ENCODE data around the gene TOM1L2.
"Not testable (repeated sequence)": the region's sequence is repeated elsewhere in the genome, so short reads cannot be mapped to it uniquely, and the experiment has no call there.

Gene TOM1L2

DNA sequence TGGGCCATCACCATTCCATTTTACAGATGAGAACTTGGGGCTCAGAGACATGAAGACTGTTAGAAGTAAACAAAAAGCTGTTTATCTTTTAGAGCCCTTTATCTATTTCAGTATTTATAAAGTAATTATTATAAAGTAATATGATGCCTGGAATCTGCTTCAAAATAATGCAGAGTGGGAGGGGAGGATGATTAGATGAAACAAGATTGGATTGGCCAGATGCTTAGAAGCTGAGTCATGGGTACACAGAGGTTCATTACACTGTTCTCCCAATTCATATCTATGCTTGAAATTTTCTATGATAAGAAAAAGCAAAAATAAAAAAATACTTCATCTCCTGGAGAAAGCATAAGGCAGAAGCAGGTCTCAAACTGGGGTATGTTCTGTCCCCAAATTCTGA, 29.4 kb downstream of the TOM1L2 start:
- DNase-seq = no peak

DNA sequence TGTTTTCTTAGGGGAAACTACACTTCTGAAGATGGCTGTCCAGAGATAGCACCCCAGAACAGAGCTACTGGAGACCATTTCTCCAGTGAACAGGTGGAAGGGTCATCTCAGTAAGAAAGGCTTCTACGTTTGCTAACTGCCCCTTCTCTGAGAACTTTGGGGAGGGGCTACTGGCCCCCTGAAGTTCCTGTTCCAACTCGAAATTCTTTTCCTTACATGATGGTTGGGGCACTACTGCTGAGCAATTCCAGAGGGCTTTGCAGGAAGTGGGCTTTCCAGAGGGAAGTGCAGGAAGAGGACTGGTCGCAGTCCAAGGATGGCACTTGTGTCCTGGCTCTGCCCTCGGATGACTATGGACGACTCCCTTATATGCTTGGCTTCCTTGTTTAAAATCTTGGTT, 31.2 kb downstream of the TOM1L2 start:
- DNase-seq = no peak

DNA sequence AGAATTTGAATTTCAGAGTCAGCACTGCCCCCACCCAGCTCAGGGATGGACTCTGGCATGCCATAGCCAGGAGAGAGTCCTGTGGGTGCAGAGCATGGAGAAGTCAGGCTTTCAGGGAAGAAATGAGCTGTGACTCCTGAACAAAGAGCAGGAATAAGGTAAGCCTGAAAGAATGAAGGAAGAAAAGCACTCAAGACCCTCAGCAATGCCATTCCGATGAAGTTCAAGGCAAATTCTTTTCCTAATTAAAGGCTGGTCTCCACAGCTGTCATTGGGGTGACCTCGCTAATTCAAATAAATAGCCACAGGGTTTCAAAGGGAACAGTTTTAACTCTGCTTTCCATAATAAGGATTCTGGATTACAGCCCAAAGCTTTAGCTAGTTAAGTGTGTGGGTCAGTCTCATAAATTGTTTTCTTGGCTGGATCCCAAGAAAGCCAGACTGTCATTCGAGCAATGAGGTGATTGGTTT, 31.7 kb downstream of the TOM1L2 start:
- no peak for DNase-seq

DNA sequence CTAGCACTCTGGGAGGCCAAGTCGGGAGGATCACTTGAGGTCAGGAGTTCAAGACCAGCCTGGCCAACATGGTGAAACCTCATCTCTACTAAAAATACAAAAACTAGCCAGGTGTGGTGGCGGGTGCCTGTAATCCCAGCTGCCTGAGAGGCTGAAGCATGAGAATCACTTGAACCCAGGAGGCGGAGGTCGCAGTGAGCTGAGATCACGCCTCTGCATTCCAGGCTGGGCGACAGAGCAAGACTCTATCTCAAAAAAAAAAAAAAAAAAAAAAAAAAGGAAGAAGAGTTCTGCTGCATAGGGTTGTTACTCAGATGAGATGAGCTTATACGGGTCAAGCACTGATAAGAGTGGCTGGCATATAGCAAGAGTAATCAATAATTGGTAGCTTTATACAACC, 32.3 kb downstream of the TOM1L2 start:
- not testable (repeated sequence) for DNase-seq

DNA sequence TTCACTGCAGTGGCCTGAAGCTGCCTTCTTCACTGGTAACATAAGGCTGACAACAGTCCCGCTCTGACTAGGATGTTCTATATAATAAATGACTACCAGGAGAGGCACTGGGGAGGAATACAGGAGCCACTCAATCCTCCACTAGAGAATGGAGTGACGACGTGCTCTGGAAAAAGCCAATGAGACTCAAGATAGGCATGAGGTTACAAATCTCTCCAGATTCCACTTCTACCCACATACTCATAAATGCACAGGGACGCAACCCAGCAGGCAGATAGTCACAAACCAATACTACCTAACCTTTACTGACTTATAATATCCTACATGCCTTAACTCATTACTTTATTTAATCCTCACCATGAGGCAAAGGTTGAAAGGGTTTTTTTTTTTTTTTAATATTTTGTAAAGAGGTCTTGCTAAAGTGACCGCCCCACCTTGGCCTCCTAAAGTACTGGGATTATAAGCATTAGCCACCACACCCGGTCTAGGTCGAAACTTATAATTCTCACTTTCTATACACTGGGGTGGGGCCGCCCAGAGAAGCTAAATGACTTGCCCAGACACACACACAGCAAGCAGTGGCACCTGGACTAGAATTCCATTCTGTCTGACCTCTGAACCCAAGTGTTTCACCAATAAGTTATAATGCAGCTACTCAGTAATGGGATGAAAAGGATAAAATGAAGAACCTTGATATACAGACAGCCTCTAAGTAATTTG, 33.7 kb downstream of the TOM1L2 start:
- DNase-seq = no peak

DNA sequence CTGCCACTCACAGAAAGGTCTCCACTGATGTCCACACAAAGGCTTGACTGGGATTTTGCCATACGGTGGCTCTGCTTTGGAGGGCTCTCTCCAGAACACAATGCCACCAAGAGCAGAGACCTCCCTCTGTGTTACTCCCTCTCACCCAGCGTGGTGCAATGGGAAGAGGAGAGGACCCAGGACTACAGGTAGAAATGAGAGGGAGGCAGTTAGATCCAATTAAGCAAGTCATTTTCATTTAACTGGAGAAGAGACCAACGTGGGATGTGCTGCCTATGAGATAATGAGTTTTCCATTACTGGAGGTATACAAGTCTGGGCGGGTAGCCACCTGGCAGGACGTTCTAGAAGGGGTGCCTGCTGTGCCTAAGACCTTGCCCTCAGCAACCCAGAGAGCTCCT, 34.2 kb downstream of the TOM1L2 start:
- DNase-seq = no peak

DNA sequence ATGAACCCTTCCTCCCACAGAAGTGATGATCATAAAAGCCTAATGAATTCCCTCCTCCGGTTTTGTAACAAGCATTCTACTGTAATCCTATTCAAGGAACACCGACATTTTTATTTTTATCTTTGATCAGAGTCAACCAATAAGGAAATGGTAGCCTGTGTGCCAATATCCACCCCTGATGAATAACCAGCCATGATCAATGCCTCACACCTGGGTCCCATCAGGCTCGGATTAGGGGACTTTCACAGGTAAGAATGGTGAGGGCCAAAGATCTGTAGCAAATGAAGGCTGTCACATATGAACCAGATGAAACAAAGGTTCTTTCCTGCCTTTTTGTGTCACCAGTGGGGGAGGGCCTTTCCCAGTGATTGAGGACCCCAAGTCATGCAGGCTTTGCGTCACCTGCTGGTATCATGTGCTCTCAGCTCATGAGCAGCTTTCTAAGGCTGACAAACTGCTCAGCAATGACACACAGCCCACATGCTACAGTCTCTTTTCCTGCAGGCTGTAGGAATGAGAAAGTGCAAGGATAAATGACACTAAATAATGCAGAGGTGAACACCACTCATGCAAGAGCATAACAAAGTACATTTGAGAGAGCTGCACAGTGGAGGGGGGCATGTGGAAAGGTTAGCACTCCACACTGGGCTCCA, 34.9 kb downstream of the TOM1L2 start:
- no peak for DNase-seq

DNA sequence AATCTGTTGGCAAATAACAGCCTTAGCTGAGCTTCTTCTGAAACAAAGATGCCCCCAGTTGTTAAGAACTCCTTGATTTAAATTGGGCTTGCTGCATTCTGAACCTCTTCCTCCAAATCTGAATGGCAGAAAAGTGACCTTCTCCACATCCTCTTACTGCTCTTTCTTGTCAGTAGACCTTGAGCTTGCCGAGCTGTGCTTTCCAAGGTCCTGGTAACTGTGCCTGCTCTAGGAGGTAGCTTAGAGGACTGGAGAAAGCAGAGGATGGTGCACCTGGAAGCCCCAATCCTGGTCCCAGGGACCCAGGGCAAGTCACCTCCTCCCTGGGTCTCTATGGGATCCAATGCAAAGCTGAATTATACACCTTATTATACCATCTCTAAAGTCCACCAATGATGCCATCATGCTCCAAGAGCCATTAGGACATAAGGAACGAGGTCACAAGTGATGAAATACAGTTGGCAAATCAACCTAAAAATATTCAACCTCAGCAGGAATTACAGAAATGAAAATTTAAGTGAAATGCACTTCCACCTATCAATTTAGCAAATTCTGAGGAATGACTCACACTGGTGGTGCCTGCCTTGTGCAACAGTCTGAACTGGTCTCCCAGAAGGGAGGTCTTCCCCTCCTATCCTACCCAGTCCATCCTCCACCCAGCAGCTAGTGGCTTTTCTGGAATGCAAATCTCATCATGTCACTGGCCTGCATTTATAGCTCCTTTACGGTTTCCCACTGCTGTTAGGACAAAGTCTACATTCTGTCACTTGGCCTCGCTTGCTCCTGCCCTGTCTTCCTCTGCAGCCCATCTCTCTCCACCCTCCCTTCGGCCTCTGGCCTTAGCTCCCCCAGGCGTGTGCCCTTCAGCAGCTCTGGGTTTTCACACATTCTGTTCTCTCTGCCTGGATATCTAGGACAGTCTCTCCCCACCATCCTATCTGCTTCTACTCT, 36.6 kb downstream of the TOM1L2 start:
- DNase-seq = no peak

DNA sequence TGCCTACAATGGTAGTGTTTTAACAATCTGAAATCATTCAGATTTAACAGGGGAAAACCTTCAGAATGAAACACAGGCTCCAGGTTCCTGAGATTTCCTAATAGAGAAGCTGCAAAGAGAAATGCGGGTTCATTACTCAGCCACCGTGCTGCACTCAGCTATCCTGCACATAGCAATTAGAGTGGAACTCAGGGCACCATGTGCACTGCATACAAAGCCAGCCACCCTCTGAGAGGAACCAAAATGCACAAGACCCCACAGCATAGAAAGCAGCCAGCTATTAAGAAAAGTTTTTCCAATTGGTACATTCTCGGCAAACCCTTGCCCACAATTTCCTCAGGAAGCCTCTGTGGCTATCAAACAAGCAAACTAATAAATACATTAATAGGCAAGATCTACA, 37.4 kb downstream of the TOM1L2 start:
- DNase-seq = no peak

DNA sequence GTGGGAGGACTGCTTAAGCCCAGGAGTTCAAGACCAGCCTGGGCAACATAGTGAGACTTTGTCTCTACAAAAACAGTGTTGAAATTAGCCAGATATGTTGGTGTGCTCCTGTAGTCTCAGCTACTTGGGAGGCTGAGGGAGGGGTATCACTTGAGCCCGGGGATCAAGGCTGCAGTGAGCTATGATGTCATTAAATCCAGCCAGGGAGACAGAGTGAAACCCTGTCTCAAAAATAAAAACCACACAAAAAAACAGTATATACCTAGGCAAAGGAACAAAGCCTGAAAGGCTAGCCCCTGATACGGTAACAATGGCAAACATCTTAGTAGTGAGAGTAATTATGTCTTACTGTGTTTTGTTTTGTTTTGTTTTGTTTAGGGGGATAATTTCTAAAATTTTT, 38.0 kb downstream of the TOM1L2 start:
- DNase-seq = no peak

DNA sequence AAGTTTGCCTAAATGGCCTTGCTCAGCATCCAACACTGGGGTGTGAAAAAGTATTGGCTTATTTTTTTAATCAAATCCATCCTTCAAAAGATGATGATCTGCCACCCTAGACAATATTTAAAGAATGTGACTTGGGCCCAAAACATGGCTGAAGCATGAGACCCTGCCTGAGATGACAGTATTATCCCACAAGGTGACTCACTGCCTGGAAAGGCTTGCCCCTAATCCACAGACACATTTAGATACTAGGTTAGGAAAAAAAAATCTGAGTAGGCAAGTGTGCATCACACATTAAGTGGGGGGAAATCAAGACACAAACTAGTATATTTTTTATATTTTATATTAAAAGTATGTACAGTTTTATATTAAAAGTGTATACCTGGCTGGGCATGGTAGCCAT, 38.4 kb downstream of the TOM1L2 start:
- DNase-seq = no peak

DNA sequence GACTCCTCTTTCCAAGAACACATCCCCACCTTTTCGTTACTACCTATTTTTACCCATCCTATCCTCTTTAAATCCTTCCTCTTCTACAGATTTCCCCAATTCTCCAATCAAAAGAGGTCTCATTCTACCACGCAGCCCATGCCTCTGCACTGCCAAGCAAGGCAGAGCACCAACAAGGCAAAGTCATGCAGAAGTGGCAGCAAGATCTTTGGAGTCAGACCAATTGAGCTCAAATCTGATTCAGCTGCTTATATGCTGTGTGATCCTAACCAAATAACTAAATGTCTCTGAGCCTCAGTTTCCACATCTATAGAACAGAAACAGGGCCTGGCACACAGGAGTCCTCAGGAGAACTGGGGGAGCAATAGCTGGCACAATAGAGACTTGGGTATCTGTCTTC, 41.0 kb downstream of the TOM1L2 start:
- no peak for DNase-seq

DNA sequence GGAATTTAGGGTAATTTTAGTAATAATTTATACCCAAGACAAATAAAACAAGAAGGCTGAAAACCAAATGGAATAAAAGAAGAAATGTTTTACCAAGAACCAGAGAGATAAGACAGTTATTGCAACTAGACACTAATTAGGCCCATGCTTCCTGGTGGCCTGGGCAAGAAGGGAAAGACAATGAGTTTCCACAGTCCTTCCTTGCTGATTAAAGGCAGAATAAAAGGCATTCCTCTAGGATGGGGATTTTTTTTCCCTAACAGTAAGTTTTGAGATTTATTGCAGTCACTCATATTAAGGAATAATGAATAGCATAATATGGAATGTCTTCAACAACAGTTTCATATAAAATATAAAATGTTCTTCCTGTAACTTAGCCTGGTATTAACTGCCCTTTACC, 41.5 kb downstream of the TOM1L2 start:
- no peak for DNase-seq

DNA sequence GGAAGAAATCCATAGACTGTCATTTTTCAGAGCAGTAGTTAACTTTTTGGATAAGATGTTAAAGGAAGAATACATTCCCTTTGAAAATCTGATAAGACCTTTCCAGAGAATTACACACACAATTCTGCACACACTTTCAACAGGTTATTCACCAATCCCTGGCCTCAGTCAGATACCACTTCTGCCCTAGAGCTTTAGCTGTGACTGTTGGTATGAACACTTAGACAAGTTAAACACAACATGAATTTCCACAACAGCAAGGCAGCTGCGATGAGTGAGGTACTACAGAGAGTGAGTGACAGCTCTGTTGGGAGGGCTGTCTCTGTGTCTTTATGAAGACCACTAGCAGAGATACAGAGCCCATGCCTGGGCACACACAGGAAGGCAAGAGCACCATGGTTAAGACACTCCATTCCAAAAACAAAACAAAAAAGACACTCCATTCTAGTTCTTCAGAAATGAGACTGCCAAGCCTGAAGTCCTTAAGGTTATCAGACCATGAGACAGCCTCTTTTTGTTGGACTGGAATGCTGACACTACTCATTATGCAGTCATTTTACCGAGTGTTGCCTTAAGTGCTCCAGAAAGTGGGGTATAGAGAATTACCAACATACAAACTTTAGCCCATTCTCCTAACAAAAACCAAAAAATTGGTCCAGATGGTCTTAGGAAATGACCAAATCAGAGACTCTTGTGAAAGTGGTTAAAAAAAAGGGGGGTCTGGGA, 42.4 kb downstream of the TOM1L2 start:
- DNase-seq = no peak

DNA sequence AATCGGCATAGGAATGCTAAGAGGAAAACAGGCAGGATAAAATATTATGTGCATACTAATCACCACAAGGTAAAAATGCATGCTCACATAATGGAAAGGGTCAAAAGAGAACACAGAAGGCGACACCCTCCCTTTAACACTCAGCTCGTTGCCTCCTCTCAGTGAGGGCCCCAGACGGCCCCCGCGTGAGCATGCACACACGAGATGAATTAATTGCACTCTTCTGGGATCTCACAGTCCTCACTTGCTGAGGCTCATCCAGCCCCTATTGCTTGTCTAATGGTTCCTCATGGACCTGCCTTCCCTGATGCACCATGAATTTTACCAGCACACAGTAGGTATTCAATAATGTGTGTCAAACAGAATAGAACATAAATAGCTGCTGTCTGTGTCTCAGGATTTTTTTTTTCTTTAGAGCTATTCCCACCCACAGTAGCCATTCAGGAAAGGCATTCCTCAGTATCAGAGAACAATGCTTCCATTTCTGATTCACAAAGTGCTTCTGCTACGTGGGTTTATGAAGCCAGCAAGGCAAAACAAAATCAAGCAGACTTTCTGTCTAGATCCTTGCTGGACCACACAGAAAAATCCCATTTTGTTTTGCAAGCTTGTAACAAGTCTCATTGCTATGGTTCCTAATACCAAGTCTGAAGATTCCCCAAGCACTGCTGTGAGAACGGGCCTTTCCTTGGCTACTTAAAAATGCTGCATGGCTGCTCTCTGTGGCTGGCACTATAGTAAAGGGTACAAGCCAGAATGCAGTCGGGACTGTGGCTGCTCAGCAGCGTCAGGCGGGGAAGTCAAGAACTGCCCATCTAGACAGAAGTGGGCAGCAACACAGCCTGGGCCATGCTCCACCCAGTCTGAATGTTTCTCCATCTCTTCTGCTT, 43.6 kb downstream of the TOM1L2 start:
- no peak for DNase-seq

DNA sequence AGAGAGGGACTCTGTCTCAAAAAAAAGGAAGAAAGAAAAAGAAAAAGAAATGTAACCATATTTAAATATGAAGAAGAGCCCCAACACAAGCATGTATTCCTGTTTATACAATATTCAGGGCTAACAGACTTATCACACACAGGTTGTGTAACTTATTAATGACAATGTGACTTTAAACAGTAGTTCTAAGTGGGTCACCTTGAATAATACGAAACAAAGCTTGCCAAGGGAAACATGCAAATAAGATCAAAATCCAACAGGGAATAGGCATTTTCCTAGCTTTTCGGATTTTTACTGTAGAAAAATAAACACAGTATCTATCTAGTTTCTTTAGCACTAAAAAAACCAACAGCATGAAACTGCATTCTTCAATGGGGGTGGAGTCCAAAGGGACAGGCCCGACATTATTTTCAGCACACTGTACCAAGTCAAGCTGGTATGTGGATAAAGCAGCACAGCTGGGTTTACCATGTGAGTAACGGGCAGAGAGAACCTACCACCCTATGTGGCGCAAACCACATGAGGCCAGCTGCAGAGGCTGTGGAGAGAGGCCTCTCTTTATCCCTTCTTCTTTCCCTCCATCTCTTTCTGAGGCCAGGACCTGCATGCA, 45.3 kb downstream of the TOM1L2 start:
- no peak for DNase-seq

DNA sequence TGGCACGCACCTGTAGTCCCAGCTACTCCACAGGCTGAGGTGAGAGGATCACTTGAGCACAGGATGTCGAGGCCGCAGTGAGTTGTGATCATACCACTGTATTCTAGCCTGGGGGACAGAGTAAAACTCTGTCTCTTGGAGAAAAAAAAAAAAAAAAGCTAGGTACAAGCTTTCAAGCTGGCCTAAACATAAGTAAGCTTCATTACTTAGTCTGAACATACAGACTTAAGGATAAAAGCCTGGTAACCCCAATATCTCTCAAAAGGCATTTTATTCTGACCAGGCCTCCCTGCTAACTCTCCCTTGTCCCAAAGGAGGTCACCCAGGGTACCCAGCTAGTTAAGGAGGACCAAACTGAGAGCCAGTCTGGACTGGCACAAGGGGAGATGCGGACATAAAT, 46.2 kb downstream of the TOM1L2 start:
- no peak for DNase-seq

DNA sequence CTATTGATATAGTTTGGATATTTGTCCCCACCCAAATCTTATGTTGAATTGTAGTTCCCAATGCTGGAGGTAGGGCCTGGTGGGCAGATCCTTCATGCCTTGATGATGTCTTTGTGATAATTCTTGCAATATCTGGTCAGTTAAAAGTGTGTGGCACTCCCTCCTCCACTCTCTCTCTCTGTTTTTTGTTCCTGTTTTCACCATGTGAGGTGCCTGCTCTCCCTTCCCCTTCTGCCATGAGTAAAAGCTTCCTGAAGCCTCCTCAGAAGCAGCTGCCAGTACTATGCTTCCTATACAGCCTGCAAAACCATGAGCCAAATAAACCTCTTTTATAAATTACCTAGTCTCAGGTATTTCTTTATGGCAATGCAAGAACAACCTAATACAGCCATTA, 47.3 kb downstream of the TOM1L2 start:
- no peak for DNase-seq

DNA sequence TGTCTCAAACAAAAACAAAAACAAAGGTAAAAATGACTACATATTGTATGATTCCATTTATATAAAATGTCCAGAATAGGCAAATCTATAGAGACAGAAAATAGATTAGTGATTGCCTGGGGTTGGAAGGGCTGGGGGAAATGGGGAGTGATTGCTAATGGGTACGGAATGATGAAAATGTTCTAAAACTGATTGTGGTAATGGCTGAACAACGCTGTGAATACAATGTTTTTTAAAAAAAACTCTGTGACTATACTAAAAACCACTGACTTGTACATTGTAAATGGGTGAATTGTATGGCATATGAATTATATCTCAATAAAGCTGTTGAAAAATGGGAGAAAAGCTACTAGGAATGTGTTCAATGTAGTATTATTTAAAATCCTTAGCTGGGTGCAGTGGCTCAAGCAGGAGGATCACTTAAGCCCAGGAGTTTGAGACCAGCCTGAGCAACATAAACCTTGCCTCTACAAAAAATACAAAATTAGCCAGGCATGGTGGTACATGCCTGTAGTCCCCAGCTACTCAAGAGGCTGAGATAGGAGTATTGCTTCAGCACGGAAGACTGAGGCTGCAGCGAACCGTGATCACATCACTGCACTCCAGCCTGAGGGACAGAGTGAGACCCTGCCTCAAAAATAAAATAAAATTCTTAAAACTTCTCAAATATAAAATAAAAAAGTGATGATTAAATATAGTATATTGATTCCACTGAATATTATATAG, 47.9 kb downstream of the TOM1L2 start:
- DNase-seq = no peak

DNA sequence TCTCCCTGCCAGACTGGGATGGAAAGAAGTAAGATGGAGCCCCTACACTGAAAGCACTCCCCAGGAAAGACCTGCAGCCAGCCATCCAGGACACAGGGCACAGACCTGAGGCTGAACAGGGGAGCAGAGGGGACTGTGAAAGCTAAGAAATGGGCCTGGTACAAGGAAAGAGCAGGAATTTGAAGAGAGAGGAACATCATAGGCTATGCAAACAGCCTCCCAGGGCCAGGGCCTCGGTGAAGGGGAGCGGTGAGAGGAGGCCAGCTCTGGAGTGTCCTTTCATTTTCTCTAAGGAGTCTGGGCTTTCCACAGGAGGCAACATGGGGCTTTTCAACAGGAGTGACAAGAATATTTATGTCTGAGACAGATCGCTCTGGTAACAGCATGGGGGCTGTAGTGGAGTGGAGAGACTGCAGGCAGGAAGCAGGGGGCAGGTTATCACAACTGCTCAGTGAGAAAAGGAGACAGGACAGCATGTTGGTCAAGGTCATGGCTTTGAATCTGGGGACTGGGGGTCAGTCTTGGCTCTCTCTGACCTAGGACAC, 50.1 kb downstream of the TOM1L2 start:
- DNase-seq = no peak

Data from activated CD8-positive, alpha-beta memory T cell treated with anti-CD3 and anti-CD28 coated beads, Interleukin-2, amount 50 U/mL, for 4 hours (primary cell).